Measurements from ENCODE around the gene C3orf18. TPM values are rescaled to one million over a fixed set of nuclear protein-coding genes. Genes with fewer than 3 reads are reported as not detected.

Gene C3orf18
- total and polyA plus RNA-seq, 2 experiments from 2014 or later: 2.4 to 7.7 TPM

DNA sequence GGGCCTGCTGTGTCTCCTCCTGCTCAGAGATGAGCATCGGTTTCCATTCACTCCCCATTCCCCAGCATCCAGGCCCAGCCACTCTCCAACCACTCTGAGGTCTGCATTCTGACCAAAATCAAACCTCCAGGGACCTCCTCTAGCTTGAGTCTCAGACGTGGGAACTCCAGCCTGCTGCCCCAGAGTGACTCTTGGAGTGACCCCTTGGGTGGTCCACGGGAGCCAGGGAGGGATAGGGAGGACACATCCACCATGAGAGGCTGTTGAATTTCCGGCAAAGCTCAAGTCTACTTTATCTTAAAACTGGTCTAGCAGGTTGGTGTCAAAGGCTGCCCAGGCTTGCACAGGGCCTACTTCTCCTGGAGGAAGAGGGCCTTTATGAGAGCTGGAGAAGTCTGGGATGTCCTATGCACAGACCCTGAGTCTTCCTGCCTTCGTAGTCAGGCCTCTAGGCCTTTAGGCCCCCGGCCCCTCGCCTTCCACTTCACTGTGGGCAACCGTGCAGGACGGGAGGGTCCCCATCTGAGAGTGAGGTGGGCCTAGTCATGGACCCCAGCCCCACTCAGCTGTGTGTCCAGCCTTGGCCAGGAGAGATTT is 35.1 kb upstream of the C3orf18 start:
- ATAC-seq (no peak), DNase-seq (ENCODE audit: low spot score) (no peak)
- Histone ChIP-seq H3F3A (replicated peaks; ENCODE audit: low read depth) (no peaks in the 10 kb centered on the region), H3K4me1 (ENCODE audit: insufficient read depth) (no peaks in the 10 kb centered on the region), H3K79me2 (replicated peaks; ENCODE audit: insufficient read depth) (no peaks in the 10 kb centered on the region), H3K4me3 (no peak overlapping the region), H3K36me3 (ENCODE audit: insufficient read depth) (no peaks in the 10 kb centered on the region), H3K4me2 (no peak overlapping the region), H3K9me2 (ENCODE audit: insufficient read depth) (no peaks in the 10 kb centered on the region), H3K27ac (ENCODE audit: low read depth) (no peak overlapping the region), H2AFZ (no peak overlapping the region), H4K20me1 (replicated peaks; ENCODE audit: insufficient read depth) (no peaks in the 10 kb centered on the region; the same call in 1 of the 2 replicates), H3K27me3 (ENCODE audit: insufficient read depth) (no peaks in the 10 kb centered on the region)
- H3K27me3 Mint-ChIP-seq (ENCODE audit: insufficient read depth, low read depth, poor library complexity): peaks cover 4% of the 10 kb centered on the region
- TF ChIP-seq POLR2AphosphoS5 (IDR thresholded peaks at IDR 0.05; ENCODE audit: low read depth) (no peak), EZH2 (IDR thresholded peaks at IDR 0.05; ENCODE audit: low read depth, unreplicated experiment) (no peak), ETS1 (IDR thresholded peaks at IDR 0.05) (no peak), STAT1 (IDR thresholded peaks at IDR 0.05; ENCODE audit: unreplicated experiment) (no peak), ZNF462 (CRISPR knock-in tag; IDR thresholded peaks at IDR 0.05) (no peak), NANOG (IDR thresholded peaks at IDR 0.05; ENCODE audit: borderline replicate concordance) (no peak)
- TF ChIP-seq, protein P1, sequence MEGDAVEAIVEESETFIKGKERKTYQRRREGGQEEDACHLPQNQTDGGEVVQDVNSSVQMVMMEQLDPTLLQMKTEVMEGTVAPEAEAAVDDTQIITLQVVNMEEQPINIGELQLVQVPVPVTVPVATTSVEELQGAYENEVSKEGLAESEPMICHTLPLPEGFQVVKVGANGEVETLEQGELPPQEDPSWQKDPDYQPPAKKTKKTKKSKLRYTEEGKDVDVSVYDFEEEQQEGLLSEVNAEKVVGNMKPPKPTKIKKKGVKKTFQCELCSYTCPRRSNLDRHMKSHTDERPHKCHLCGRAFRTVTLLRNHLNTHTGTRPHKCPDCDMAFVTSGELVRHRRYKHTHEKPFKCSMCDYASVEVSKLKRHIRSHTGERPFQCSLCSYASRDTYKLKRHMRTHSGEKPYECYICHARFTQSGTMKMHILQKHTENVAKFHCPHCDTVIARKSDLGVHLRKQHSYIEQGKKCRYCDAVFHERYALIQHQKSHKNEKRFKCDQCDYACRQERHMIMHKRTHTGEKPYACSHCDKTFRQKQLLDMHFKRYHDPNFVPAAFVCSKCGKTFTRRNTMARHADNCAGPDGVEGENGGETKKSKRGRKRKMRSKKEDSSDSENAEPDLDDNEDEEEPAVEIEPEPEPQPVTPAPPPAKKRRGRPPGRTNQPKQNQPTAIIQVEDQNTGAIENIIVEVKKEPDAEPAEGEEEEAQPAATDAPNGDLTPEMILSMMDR (conservative IDR thresholded peaks at IDR 0.05; ENCODE audit: low read depth in 2 of 2): no peak
- no peak overlapping the region for H3K4me3 Mint-ChIP-seq
- H3K9me3 Mint-ChIP-seq: no peaks in the 10 kb centered on the region
- H3K4me1 Mint-ChIP-seq: no peaks in the 10 kb centered on the region; the same call in 2 of the 3 replicates
- no peak overlapping the region for H3K27ac Mint-ChIP-seq
- H3K36me3 Mint-ChIP-seq (ENCODE audit: low read depth): no peaks in the 10 kb centered on the region

Measured in GM23338 (cell line).